GM12878 (cell line): ENCODE data around the gene VMP1. TPM values are rescaled to one million over a fixed set of nuclear protein-coding genes. Genes with fewer than 3 reads are reported as not detected.

ENCODE experiments used
- CEBPB ChIP-seq, 2 experiments: fragments of 150-350 bp in 1 of 2; IDR thresholded peaks; 2 replicates each; pipeline ENCODE4 v1.6.1; 2012 to 2014; ENCODE audit warnings: low read depth in 2 of 2, low read length in 2 of 2, borderline replicate concordance in 1 of 2, inconsistent platforms in 1 of 2
- CREB1 ChIP-seq: IDR thresholded peaks from 2 replicates; pipeline ENCODE4 v1.6.1; 2012; ENCODE audit warnings: low read depth, mild to moderate bottlenecking, inconsistent platforms
- CREM ChIP-seq: IDR thresholded peaks from 2 replicates; pipeline ENCODE4 v1.6.1; 2014; ENCODE audit warnings: antibody characterized with exemption, low read depth
- CUX1 ChIP-seq: IDR thresholded peaks from 2 replicates; pipeline ENCODE4 v1.6.1; 2012; ENCODE audit warnings: improper control_type of control experiment, low read depth, low read length; ENCODE audit not compliant: insufficient replicate concordance
- JUNB ChIP-seq: IDR thresholded peaks from 2 replicates; pipeline ENCODE4 v1.6.1; 2016; ENCODE audit warnings: antibody characterized with exemption, mild to moderate bottlenecking
- LARP7 ChIP-seq: fragments of 450-650 bp; IDR thresholded peaks from 2 replicates; pipeline ENCODE4 v1.6.1; 2017; ENCODE audit warnings: mild to moderate bottlenecking
- MEF2B ChIP-seq: fragments of 450-650 bp; IDR thresholded peaks from 2 replicates; pipeline ENCODE4 v1.6.1; 2018; ENCODE audit warnings: mild to moderate bottlenecking, moderate library complexity; ENCODE audit not compliant: partially characterized antibody, poor library complexity, severe bottlenecking
- MYB ChIP-seq: fragments of 150-350 bp; IDR thresholded peaks from 2 replicates; pipeline ENCODE4 v1.6.1; 2014; ENCODE audit warnings: mild to moderate bottlenecking, low read depth, low read length, borderline replicate concordance
- NFXL1 ChIP-seq: fragments of 450-650 bp; IDR thresholded peaks from 2 replicates; pipeline ENCODE4 v1.6.1; 2017; ENCODE audit warnings: antibody characterized with exemption, mild to moderate bottlenecking, borderline replicate concordance
- STAT3 ChIP-seq: IDR thresholded peaks from 2 replicates; pipeline ENCODE4 v1.6.1; 2011; ENCODE audit warnings: low read depth, low read length, improper control_type of control experiment
- ZNF622 ChIP-seq: fragments of 450-650 bp; IDR thresholded peaks from 2 replicates; pipeline ENCODE4 v1.6.1; 2017; ENCODE audit warnings: mild to moderate bottlenecking, inconsistent platforms
- ZZZ3 ChIP-seq: IDR thresholded peaks from 2 replicates; pipeline ENCODE4 v1.6.1; 2011; ENCODE audit warnings: low read depth; ENCODE audit not compliant: control insufficient read depth, insufficient read length
- polyA plus RNA-seq, 11 experiments: library from polyadenylated mRNA; depleted of rRNA in 4 of 11; unstranded in 6 of 11; stranded (reverse) in 5 of 11; fragments of >200 nt; fragmentation: Nextera tagmentation in 4 of 11; fragmentation: Illumina TruSeq in 1 of 11; extraction: Ambion mirVana in 4 of 11; extraction: Trizol in 1 of 11; gene quantifications; 1 replicate in 1 of 11; 2 replicates in 10 of 11; pipeline versions ENCODE4 v1.2.1 to v1.2.3, GENCODE V29; 2011 to 2016; ENCODE audit warnings: inconsistent platforms in 2 of 11, missing spikeins in 2 of 11, low read depth in 1 of 11
- total RNA-seq, 4 experiments: library from RNA; depleted of rRNA in 3 of 4; stranded (reverse); fragments of >200 nt in 3 of 4; fragmentation: Illumina TruSeq in 1 of 4; extraction: Trizol in 1 of 4; gene quantifications; 2 replicates each; pipeline versions ENCODE4 v1.2.1 to v1.2.3, GENCODE V29; 2013 to 2021
- TF ChIP-seq, protein P1 (sequence below): IDR thresholded peaks from 2 replicates; pipeline ENCODE4 v1.6.1; 2011; ENCODE audit warnings: borderline replicate concordance, low read depth, mild to moderate bottlenecking, moderate library complexity, low read length; ENCODE audit not compliant: insufficient read depth, poor library complexity, severe bottlenecking
- TF ChIP-seq, protein P2 (sequence below): fragments of 450-650 bp; IDR thresholded peaks from 2 replicates; pipeline ENCODE4 v1.6.1; 2017; ENCODE audit warnings: borderline replicate concordance
- TF ChIP-seq, protein P3 (sequence below): fragments of 450-650 bp; IDR thresholded peaks from 2 replicates; pipeline ENCODE4 v1.6.1; 2016; ENCODE audit warnings: mild to moderate bottlenecking
- TF ChIP-seq, protein P4 (sequence below): IDR thresholded peaks from 2 replicates; pipeline ENCODE4 v1.6.1; 2011; ENCODE audit warnings: borderline replicate concordance, low read depth, mild to moderate bottlenecking, moderate library complexity, mixed read lengths, low read length; ENCODE audit not compliant: insufficient read depth; ENCODE audit errors: extremely low read length

VMP1 gene
- total and polyA plus RNA-seq, 10 of the 15 experiments (the other 5 are each of a cell fraction or from before 2014, with no cell fraction given), result 88.4 to 199 (median 132) TPM

DNA sequence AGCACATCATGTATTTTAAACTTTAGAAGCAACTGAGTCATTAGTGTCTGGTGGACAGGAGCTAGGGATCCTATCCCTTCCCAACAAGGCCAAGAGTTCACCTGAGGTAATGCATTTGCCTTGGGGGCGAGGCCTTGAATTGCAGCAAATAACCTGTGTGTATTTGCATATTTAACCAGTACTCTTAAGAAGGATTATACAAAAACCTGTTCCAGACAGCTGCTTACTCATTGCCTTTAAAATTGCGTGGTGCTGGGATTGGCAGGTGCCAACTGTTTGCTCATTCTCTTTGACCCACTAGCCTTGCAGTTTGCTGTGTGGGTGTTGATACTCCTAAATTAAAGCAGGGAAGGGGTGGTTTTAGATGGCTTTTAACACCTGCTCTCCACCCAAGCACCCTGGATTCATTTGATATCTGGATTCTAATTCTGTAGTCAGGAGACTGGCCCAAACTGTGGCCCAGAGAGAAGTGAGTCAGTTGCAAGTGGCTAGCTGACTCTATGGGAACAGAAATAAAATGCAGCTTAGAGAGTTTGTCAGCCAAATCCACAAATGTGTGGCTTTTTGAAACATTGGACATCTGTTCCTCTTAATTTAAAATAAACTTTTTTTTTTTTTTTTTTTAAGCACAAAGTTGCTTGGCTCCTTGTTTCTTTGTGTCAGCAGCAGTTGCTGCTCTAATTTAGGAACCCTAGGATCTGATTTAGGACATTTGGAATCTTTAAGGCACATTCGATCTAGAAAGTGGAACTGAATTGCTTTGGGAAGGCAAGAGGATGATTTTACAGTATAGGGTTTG, 138.3 kb downstream of the VMP1 start (continued):
- peak; percentile 64 for TF ChIP-seq CUX1
- TF ChIP-seq CREM, result no peak
- TF ChIP-seq, protein P1, sequence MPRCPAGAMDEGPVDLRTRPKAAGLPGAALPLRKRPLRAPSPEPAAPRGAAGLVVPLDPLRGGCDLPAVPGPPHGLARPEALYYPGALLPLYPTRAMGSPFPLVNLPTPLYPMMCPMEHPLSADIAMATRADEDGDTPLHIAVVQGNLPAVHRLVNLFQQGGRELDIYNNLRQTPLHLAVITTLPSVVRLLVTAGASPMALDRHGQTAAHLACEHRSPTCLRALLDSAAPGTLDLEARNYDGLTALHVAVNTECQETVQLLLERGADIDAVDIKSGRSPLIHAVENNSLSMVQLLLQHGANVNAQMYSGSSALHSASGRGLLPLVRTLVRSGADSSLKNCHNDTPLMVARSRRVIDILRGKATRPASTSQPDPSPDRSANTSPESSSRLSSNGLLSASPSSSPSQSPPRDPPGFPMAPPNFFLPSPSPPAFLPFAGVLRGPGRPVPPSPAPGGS, result peak; percentile 67
- TF ChIP-seq CREB1, result no peak
- TF ChIP-seq, protein P2, sequence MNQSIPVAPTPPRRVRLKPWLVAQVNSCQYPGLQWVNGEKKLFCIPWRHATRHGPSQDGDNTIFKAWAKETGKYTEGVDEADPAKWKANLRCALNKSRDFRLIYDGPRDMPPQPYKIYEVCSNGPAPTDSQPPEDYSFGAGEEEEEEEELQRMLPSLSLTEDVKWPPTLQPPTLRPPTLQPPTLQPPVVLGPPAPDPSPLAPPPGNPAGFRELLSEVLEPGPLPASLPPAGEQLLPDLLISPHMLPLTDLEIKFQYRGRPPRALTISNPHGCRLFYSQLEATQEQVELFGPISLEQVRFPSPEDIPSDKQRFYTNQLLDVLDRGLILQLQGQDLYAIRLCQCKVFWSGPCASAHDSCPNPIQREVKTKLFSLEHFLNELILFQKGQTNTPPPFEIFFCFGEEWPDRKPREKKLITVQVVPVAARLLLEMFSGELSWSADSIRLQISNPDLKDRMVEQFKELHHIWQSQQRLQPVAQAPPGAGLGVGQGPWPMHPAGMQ, result no peak
- TF ChIP-seq MYB, result no peak
- no peak for TF ChIP-seq ZNF622
- TF ChIP-seq CEBPB (IDR thresholded peaks at IDR 0.05; ENCODE audit: borderline replicate concordance in 1 of 2, low read depth in 2 of 2, low read length in 2 of 2), result peak in 1 of 2 experiments; percentile 45; a peak in 1 of 4 replicates
- TF ChIP-seq, protein P3, sequence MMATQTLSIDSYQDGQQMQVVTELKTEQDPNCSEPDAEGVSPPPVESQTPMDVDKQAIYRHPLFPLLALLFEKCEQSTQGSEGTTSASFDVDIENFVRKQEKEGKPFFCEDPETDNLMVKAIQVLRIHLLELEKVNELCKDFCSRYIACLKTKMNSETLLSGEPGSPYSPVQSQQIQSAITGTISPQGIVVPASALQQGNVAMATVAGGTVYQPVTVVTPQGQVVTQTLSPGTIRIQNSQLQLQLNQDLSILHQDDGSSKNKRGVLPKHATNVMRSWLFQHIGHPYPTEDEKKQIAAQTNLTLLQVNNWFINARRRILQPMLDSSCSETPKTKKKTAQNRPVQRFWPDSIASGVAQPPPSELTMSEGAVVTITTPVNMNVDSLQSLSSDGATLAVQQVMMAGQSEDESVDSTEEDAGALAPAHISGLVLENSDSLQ, result peak; percentile 75
- peak; percentile 6 for TF ChIP-seq JUNB
- peak; percentile 80; the same call in 1 of the 2 replicates for TF ChIP-seq NFXL1
- peak; percentile 58 for TF ChIP-seq MEF2B
- TF ChIP-seq, protein P4, sequence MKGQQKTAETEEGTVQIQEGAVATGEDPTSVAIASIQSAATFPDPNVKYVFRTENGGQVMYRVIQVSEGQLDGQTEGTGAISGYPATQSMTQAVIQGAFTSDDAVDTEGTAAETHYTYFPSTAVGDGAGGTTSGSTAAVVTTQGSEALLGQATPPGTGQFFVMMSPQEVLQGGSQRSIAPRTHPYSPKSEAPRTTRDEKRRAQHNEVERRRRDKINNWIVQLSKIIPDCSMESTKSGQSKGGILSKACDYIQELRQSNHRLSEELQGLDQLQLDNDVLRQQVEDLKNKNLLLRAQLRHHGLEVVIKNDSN, result no peak
- no peak for TF ChIP-seq ZZZ3
- no peak for TF ChIP-seq LARP7
- TF ChIP-seq STAT3, result 0 out of 2 replicates have a peak, but pooled peaks have one; percentile 11
